BJ (cell line): Measurements from ENCODE around the gene PKIB. TPM values are rescaled to one million over a fixed set of nuclear protein-coding genes. Genes with fewer than 3 reads are reported as not detected.

Experiments used
- CTCF ChIA-PET: fragments of 350-600 bp; formaldehyde crosslinking; extraction: SDS; loops from one replicate; lab custom pipeline; 2021; ENCODE audit warnings: antibody characterized with exemption, inconsistent platforms; lab: Yijun Ruan, JAX
- POLR2A ChIA-PET: fragments of 300-600 bp; sonication (Branson Sonifier 250); formaldehyde crosslinking; extraction: SDS; loops from one replicate; lab custom pipeline; 2021; ENCODE audit warnings: antibody characterized with exemption; lab: Charles Lee
- DNase-seq: peaks from one replicate; pipeline ENCODE4 v3.0.0-alpha.2; 2011; ENCODE audit warnings: low read depth
- H3K27me3 ChIP-seq: 2 replicates; pipeline ENCODE4 v1.6.0; 2011; ENCODE audit warnings: low read length; ENCODE audit not compliant: control insufficient read depth, insufficient read depth
- H3K36me3 ChIP-seq: 2 replicates; pipeline ENCODE4 v1.5.1; 2011; ENCODE audit warnings: low read length; ENCODE audit not compliant: control insufficient read depth, insufficient read depth
- H3K4me3 ChIP-seq: 2 replicates; pipeline ENCODE4 v1.5.1; 2011; ENCODE audit warnings: low read depth, mild to moderate bottlenecking, control low read depth, low read length
- polyA plus RNA-seq: library from polyadenylated mRNA; depleted of rRNA; stranded (reverse); fragments of >200 nt; gene quantifications from 2 replicates; pipeline ENCODE4 v1.2.3, GENCODE V29; 2011
- TF ChIP-seq, protein P1 (sequence below): IDR thresholded peaks from 2 replicates; pipeline ENCODE4 v1.5.1; 2011; ENCODE audit warnings: low read depth, mild to moderate bottlenecking, control low read depth, inconsistent platforms, low read length, moderate library complexity; ENCODE audit not compliant: insufficient read depth

PKIB gene
- polyA plus RNA-seq, 1 experiment = not detected

GRCh38 chr6:122620428-122620827 lies 10.2 kb downstream of the PKIB start:
- no peak for DNase-seq
- POLR2A ChIA-PET = no interaction called here
- H3K4me3 ChIP-seq = no peak overlapping the region
- CTCF ChIA-PET = interaction anchor here (0.6 kb wide), 1 partner anchor 385 kb away, joined by 5 read pairs; no protein-coding TSS in a partner anchor
- TF ChIP-seq, protein P1, sequence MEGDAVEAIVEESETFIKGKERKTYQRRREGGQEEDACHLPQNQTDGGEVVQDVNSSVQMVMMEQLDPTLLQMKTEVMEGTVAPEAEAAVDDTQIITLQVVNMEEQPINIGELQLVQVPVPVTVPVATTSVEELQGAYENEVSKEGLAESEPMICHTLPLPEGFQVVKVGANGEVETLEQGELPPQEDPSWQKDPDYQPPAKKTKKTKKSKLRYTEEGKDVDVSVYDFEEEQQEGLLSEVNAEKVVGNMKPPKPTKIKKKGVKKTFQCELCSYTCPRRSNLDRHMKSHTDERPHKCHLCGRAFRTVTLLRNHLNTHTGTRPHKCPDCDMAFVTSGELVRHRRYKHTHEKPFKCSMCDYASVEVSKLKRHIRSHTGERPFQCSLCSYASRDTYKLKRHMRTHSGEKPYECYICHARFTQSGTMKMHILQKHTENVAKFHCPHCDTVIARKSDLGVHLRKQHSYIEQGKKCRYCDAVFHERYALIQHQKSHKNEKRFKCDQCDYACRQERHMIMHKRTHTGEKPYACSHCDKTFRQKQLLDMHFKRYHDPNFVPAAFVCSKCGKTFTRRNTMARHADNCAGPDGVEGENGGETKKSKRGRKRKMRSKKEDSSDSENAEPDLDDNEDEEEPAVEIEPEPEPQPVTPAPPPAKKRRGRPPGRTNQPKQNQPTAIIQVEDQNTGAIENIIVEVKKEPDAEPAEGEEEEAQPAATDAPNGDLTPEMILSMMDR = no peak
- H3K27me3 ChIP-seq = no peaks in the 10 kb centered on the region
- no peaks in the 10 kb centered on the region for H3K36me3 ChIP-seq

- DNase-seq = no peak
- TF ChIP-seq, protein P1 = no peak
- Histone ChIP-seq H3K4me3 (no peak overlapping the region), H3K27me3 (no peaks in the 10 kb centered on the region), H3K36me3 (no peaks in the 10 kb centered on the region)
- ChIA-PET CTCF (no interaction called here), POLR2A (no interaction called here)
Measured at GRCh38 chr6:122620902-122621301, 10.7 kb downstream of the PKIB start.

DNA sequence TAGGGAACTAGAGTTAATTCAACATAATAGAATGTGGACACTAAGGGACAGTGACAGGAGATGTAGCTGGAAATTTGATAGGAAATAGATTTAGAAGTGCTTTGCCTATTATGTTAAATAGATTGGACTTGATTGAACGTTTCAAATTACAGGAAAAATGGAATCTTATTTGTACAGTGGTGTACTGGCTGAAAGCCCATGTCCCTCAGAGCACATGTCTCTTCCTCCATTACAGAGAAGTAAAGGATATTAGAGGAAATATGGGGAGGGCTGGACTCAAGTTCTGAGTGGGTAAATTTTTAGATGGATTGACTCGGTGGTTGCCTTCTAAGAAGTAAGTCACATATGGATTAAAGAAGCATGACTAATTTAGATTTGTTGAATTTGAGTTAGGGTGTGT lies 11.4 kb downstream of the PKIB start:
- TF ChIP-seq, protein P1 = no peak
- POLR2A ChIA-PET = no interaction called here
- no peak for DNase-seq
- Histone ChIP-seq H3K27me3 (no peaks in the 10 kb centered on the region), H3K4me3 (no peak overlapping the region), H3K36me3 (no peaks in the 10 kb centered on the region)
- CTCF ChIA-PET = no interaction called here

- no peaks in the 10 kb centered on the region for H3K36me3 ChIP-seq
- CTCF ChIA-PET = no interaction called here
- POLR2A ChIA-PET = no interaction called here
- H3K27me3 ChIP-seq = no peaks in the 10 kb centered on the region
- TF ChIP-seq, protein P1 = no peak
- no peak for DNase-seq
- H3K4me3 ChIP-seq = no peak overlapping the region
Measured at GRCh38 chr6:122622479-122622878, 12.3 kb downstream of the PKIB start.

GRCh38 chr6:122623279-122623678 lies 13.1 kb downstream of the PKIB start:
- H3K4me3 ChIP-seq = no peak overlapping the region
- DNase-seq = no peak
- ChIA-PET POLR2A (no interaction called here), CTCF (no interaction called here)
- no peaks in the 10 kb centered on the region for H3K27me3 ChIP-seq
- TF ChIP-seq, protein P1 = no peak
- no peaks in the 10 kb centered on the region for H3K36me3 ChIP-seq
